WTC11 (cell line): ENCODE results near the gene SH3BP5. TPM values are rescaled to one million over a fixed set of nuclear protein-coding genes. Genes with fewer than 3 reads are reported as not detected.

ENCODE experiments used
- ATAC-seq: fragments of 200-7000 bp; cut with Tn5 transposase; 2 replicates; pipeline ENCODE4 v1.10.0; 2021; ENCODE audit warnings: mild to moderate bottlenecking, moderate library complexity
- CTCF ChIA-PET: fragments of 300-600 bp; sonication (Branson Sonifier 250); formaldehyde crosslinking; loops from one replicate; lab custom pipeline; 2021; ENCODE audit warnings: antibody characterized with exemption; lab: Charles Lee
- POLR2A ChIA-PET: fragments of 350-600 bp; sonication (Branson Sonifier 250); formaldehyde crosslinking; loops from one replicate; lab custom pipeline; 2021; ENCODE audit warnings: antibody characterized with exemption; lab: Charles Lee
- DNase-seq: peaks from one replicate; pipeline ENCODE4 v3.0.0; 2021; ENCODE audit warnings: low spot score
- H3K27ac Mint-ChIP-seq: 2 replicates; pipeline ENCODE4 v1.8.0; 2021; ENCODE audit warnings: mixed read lengths
- H3K27me3 Mint-ChIP-seq: 2 replicates; pipeline ENCODE4 v1.8.0; 2021; ENCODE audit warnings: low read depth, mild to moderate bottlenecking, moderate library complexity, mixed read lengths
- H3K36me3 Mint-ChIP-seq: 2 replicates; pipeline ENCODE4 v1.8.0; 2021; ENCODE audit warnings: mixed read lengths
- H3K4me1 Mint-ChIP-seq: 2 replicates; pipeline ENCODE4 v1.8.0; 2022; ENCODE audit warnings: mixed read lengths
- H3K4me3 Mint-ChIP-seq: 2 replicates; pipeline ENCODE4 v1.8.0; 2021; ENCODE audit warnings: mild to moderate bottlenecking, moderate library complexity, mixed read lengths
- H3K9me3 Mint-ChIP-seq: 2 replicates; pipeline ENCODE4 v1.8.0; 2021; ENCODE audit warnings: mixed read lengths
- CBFB ChIP-seq: sonication (generic); formaldehyde crosslinking; IDR thresholded peaks from 2 replicates; pipeline ENCODE4 v1.8.1; 2022; ENCODE audit warnings: mild to moderate bottlenecking, low read depth, missing genetic modification reagents
- FOXK1 ChIP-seq: sonication (generic); formaldehyde crosslinking; IDR thresholded peaks from 2 replicates; pipeline ENCODE4 v1.8.0; 2022; ENCODE audit warnings: mild to moderate bottlenecking, moderate library complexity, missing genetic modification reagents
- GRHL2 ChIP-seq: fragments of 250-450 bp; sonication (Bioruptor Pico); IDR thresholded peaks from 2 replicates; pipeline ENCODE4 v1.8.0; 2022; ENCODE audit warnings: mild to moderate bottlenecking, moderate library complexity; ENCODE audit not compliant: insufficient replicate concordance, severe bottlenecking
- SP1 ChIP-seq: sonication (generic); formaldehyde crosslinking; conservative IDR thresholded peaks from 2 replicates; pipeline ENCODE4 v1.8.1; 2022; ENCODE audit warnings: missing genetic modification reagents
- TP53 ChIP-seq: sonication (generic); formaldehyde crosslinking; IDR thresholded peaks from 2 replicates; pipeline ENCODE4 v1.8.1; 2023; ENCODE audit warnings: mild to moderate bottlenecking, missing genetic modification reagents
- ZNF232 ChIP-seq: sonication (generic); formaldehyde crosslinking; IDR thresholded peaks from 2 replicates; pipeline ENCODE4 v1.8.0; 2022; ENCODE audit warnings: mild to moderate bottlenecking, missing genetic modification reagents
- ZNF263 ChIP-seq: sonication (generic); formaldehyde crosslinking; IDR thresholded peaks from 2 replicates; pipeline ENCODE4 v1.8.1; 2022; ENCODE audit warnings: low read depth, mild to moderate bottlenecking, moderate library complexity, missing genetic modification reagents
- ZNF317 ChIP-seq: sonication (generic); formaldehyde crosslinking; IDR thresholded peaks from 2 replicates; pipeline ENCODE4 v1.8.1; 2023; ENCODE audit warnings: low read depth, mild to moderate bottlenecking, moderate library complexity, missing genetic modification reagents, borderline replicate concordance
- total RNA-seq: library from RNA; stranded (reverse); gene quantifications from 3 replicates; pipeline ENCODE4 v1.2.3, GENCODE V29; 2021
- TF ChIP-seq, protein P1 (sequence below): fragments of 250-450 bp; sonication (Bioruptor Pico); IDR thresholded peaks from 2 replicates; pipeline ENCODE4 v1.9.0; 2021; ENCODE audit warnings: mild to moderate bottlenecking
- TF ChIP-seq, protein P2 (sequence below): fragments of 250-450 bp; sonication (Bioruptor Pico); IDR thresholded peaks from 2 replicates; pipeline ENCODE4 v1.9.0; 2021; ENCODE audit warnings: mild to moderate bottlenecking, borderline replicate concordance
- TF ChIP-seq, protein P3 (sequence below): fragments of 250-450 bp; sonication (Bioruptor Pico); IDR thresholded peaks from 2 replicates; pipeline ENCODE4 v1.9.0; 2021; ENCODE audit warnings: moderate library complexity, mild to moderate bottlenecking, inconsistent platforms, borderline replicate concordance
- TF ChIP-seq, protein P4 (sequence below): sonication (generic); formaldehyde crosslinking; IDR thresholded peaks from 2 replicates; pipeline ENCODE4 v1.8.0; 2022; ENCODE audit warnings: mild to moderate bottlenecking, missing genetic modification reagents
- TF ChIP-seq, protein P5 (sequence below): fragments of 250-450 bp; sonication (Bioruptor Pico); conservative IDR thresholded peaks from 2 replicates; pipeline ENCODE4 v1.9.0; 2021; ENCODE audit warnings: mild to moderate bottlenecking
- TF ChIP-seq, protein P6 (sequence below): sonication (generic); formaldehyde crosslinking; IDR thresholded peaks from 2 replicates; pipeline ENCODE4 v1.8.1; 2023; ENCODE audit warnings: mild to moderate bottlenecking, missing genetic modification reagents, moderate library complexity
- TF ChIP-seq, protein P7 (sequence below): sonication (generic); formaldehyde crosslinking; IDR thresholded peaks from 2 replicates; pipeline ENCODE4 v1.8.0; 2023; ENCODE audit warnings: missing genetic modification reagents

SH3BP5 gene
- total RNA-seq, 1 experiment from 2014 or later: 7.2 TPM

DNA sequence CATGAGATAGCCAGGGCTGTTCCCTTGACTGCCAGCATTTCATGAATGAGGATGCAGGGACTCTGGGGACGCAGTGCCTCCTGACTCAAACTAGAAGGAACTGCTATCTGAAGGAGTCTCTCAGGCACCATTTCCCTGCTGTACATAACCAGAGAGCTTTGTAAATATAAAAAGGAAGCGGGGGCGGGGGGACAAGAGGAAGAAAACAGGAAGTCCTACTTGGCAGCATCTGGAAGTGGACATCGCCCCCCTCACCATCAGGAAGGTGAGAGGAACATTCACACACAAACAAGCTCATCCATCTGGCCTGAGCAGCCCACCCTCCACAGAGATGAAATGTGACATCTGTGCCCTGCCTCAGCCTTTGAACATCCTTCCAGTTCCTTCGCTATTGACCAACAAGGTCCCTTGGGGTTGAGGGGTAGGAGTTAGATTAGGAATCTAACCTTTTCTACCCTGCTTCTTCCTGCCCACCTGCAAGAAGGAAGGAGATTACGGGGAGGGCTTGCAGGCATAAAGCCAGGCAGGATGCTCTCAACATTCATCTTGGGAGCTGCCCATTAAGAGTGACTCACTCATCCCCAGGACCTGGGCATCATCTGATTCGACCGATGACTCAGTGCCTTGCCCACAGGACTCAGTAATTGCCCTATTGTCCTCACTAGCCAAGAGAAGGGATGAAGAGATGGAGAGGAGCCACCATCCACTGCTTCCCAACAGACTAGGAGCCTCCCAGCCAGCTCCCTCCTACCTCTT is 31.9 kb downstream of the SH3BP5 start:
- Mint-ChIP-seq H3K27ac (peak overlapping the region; percentile 35; the same call in 1 of the 2 replicates), H3K4me1 (peaks cover 3% of the 10 kb centered on the region; the same call in 1 of the 2 replicates)
- POLR2A ChIA-PET: no interaction called here

DNA sequence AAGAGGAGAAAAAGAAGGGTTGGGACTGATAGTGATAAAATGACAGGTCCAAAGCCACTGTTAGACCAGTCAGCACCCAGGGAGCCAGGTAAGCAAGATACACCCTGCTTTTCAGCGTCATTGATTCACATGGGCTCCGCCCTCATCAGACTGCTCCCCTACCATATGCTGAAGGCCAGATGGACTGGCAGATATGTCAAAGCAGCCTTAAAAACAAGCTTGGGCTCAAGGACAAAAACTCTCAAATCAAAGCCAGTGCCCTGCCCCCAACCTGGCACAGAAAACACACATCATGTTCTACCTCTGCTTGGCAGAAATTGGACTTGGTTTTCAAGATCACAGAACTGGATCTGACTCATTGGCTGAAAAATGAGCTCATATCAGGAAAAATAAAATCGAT is 33.4 kb downstream of the SH3BP5 start:
- H3K36me3 Mint-ChIP-seq: no peaks in the 10 kb centered on the region
- H3K9me3 Mint-ChIP-seq: no peaks in the 10 kb centered on the region
- no peaks in the 10 kb centered on the region for H3K4me1 Mint-ChIP-seq
- no peak overlapping the region for H3K27ac Mint-ChIP-seq
- ChIA-PET CTCF (interaction anchor here (0.6 to 1.2 kb wide), 4 partner anchors 19 to 518 kb away, joined by 3 to 6 read pairs (median 3); no protein-coding TSS in a partner anchor), POLR2A (interaction anchor here (0.6 to 0.9 kb wide), 3 partner anchors 16 to 228 kb away, joined by 3 to 6 read pairs (median 4); partner anchors contain the start of gene SH3BP5)
- H3K4me3 Mint-ChIP-seq: no peak overlapping the region
- no peaks in the 10 kb centered on the region for H3K27me3 Mint-ChIP-seq
- ATAC-seq: no peak
- no peak for DNase-seq
- TF ChIP-seq, protein P1, sequence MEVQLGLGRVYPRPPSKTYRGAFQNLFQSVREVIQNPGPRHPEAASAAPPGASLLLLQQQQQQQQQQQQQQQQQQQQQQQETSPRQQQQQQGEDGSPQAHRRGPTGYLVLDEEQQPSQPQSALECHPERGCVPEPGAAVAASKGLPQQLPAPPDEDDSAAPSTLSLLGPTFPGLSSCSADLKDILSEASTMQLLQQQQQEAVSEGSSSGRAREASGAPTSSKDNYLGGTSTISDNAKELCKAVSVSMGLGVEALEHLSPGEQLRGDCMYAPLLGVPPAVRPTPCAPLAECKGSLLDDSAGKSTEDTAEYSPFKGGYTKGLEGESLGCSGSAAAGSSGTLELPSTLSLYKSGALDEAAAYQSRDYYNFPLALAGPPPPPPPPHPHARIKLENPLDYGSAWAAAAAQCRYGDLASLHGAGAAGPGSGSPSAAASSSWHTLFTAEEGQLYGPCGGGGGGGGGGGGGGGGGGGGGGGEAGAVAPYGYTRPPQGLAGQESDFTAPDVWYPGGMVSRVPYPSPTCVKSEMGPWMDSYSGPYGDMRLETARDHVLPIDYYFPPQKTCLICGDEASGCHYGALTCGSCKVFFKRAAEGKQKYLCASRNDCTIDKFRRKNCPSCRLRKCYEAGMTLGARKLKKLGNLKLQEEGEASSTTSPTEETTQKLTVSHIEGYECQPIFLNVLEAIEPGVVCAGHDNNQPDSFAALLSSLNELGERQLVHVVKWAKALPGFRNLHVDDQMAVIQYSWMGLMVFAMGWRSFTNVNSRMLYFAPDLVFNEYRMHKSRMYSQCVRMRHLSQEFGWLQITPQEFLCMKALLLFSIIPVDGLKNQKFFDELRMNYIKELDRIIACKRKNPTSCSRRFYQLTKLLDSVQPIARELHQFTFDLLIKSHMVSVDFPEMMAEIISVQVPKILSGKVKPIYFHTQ (CRISPR knock-in tag): no peak
- TF ChIP-seq, protein P2, sequence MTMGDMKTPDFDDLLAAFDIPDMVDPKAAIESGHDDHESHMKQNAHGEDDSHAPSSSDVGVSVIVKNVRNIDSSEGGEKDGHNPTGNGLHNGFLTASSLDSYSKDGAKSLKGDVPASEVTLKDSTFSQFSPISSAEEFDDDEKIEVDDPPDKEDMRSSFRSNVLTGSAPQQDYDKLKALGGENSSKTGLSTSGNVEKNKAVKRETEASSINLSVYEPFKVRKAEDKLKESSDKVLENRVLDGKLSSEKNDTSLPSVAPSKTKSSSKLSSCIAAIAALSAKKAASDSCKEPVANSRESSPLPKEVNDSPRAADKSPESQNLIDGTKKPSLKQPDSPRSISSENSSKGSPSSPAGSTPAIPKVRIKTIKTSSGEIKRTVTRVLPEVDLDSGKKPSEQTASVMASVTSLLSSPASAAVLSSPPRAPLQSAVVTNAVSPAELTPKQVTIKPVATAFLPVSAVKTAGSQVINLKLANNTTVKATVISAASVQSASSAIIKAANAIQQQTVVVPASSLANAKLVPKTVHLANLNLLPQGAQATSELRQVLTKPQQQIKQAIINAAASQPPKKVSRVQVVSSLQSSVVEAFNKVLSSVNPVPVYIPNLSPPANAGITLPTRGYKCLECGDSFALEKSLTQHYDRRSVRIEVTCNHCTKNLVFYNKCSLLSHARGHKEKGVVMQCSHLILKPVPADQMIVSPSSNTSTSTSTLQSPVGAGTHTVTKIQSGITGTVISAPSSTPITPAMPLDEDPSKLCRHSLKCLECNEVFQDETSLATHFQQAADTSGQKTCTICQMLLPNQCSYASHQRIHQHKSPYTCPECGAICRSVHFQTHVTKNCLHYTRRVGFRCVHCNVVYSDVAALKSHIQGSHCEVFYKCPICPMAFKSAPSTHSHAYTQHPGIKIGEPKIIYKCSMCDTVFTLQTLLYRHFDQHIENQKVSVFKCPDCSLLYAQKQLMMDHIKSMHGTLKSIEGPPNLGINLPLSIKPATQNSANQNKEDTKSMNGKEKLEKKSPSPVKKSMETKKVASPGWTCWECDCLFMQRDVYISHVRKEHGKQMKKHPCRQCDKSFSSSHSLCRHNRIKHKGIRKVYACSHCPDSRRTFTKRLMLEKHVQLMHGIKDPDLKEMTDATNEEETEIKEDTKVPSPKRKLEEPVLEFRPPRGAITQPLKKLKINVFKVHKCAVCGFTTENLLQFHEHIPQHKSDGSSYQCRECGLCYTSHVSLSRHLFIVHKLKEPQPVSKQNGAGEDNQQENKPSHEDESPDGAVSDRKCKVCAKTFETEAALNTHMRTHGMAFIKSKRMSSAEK: no peak
- TF ChIP-seq, protein P3, sequence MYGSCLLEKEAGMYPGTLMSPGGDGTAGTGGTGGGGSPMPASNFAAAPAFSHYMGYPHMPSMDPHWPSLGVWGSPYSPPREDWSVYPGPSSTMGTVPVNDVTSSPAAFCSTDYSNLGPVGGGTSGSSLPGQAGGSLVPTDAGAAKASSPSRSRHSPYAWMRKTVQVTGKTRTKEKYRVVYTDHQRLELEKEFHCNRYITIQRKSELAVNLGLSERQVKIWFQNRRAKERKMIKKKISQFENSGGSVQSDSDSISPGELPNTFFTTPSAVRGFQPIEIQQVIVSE: no peak
- TF ChIP-seq, protein P4, sequence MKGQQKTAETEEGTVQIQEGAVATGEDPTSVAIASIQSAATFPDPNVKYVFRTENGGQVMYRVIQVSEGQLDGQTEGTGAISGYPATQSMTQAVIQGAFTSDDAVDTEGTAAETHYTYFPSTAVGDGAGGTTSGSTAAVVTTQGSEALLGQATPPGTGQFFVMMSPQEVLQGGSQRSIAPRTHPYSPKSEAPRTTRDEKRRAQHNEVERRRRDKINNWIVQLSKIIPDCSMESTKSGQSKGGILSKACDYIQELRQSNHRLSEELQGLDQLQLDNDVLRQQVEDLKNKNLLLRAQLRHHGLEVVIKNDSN (CRISPR knock-in tag): no peak
- no peak for TF ChIP-seq TP53
- TF ChIP-seq, protein P5, sequence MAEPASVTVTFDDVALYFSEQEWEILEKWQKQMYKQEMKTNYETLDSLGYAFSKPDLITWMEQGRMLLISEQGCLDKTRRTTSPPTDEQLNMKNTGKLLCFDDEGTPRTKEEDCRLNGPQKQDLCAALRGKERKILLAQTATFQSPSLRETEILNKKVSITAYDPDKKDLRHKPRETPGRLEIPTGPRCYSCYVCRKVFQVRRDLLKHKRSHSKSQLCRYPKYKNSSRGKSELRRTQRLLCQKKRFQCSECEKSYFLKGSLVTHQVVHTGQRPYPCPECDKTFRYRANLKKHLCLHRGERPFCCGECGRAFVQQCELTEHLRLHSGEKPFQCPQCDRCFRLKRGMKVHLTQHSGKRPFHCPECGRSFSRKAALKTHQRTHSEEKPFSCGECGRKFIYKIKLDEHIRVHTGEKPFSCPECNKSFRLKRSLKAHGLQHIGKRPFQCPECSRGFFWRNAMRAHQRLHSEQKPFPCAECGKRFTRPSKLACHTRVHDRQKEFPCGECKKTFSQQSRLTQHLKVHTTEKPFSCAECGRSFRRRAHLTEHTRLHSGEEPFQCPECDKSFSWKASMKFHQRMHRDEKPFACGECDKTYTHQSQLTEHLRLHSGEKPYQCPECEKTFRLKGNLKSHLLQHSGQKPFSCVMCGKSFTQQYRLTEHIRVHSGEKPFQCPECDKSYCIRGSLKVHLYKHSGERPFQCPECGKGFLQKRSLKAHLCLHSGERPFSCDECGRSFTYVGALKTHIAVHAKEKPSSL (CRISPR knock-in tag): no peak

More for the DNA sequence above, 31.9 kb downstream of the SH3BP5 start:
- TF ChIP-seq SP1 (CRISPR knock-in tag) (no peak), ZNF232 (CRISPR knock-in tag) (no peak), FOXK1 (CRISPR knock-in tag) (no peak), CBFB (CRISPR knock-in tag) (no peak), ZNF263 (CRISPR knock-in tag) (no peak), ZNF317 (no peak), GRHL2 (CRISPR knock-in tag) (no peak)
- TF ChIP-seq, protein P6, sequence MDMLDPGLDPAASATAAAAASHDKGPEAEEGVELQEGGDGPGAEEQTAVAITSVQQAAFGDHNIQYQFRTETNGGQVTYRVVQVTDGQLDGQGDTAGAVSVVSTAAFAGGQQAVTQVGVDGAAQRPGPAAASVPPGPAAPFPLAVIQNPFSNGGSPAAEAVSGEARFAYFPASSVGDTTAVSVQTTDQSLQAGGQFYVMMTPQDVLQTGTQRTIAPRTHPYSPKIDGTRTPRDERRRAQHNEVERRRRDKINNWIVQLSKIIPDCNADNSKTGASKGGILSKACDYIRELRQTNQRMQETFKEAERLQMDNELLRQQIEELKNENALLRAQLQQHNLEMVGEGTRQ (CRISPR knock-in tag): no peak
- TF ChIP-seq, protein P1 (CRISPR knock-in tag): no peak
- TF ChIP-seq, protein P7, sequence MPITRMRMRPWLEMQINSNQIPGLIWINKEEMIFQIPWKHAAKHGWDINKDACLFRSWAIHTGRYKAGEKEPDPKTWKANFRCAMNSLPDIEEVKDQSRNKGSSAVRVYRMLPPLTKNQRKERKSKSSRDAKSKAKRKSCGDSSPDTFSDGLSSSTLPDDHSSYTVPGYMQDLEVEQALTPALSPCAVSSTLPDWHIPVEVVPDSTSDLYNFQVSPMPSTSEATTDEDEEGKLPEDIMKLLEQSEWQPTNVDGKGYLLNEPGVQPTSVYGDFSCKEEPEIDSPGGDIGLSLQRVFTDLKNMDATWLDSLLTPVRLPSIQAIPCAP: no peak
- 0 out of 2 replicates have a peak, but pooled peaks cover 2% of the 10 kb centered on the region for H3K9me3 Mint-ChIP-seq
- no peaks in the 10 kb centered on the region for H3K36me3 Mint-ChIP-seq
- CTCF ChIA-PET: interaction anchor here (0.5 to 1.4 kb wide), 2 partner anchors 21 to 32 kb away, joined by 3 to 9 read pairs; no protein-coding TSS in a partner anchor
- H3K4me3 Mint-ChIP-seq: no peak overlapping the region
- ATAC-seq: no peak
- no peaks in the 10 kb centered on the region for H3K27me3 Mint-ChIP-seq
- no peak for DNase-seq
